HG03571 (cell line): ENCODE data around the gene CDIPT.

ENCODE experiments used
- ATAC-seq: cut with Tn5 transposase; IDR thresholded peaks from one replicate; pipeline ENCODE4 v1.9.1; 2021; ENCODE audit not compliant: unreplicated experiment

Gene CDIPT

DNA sequence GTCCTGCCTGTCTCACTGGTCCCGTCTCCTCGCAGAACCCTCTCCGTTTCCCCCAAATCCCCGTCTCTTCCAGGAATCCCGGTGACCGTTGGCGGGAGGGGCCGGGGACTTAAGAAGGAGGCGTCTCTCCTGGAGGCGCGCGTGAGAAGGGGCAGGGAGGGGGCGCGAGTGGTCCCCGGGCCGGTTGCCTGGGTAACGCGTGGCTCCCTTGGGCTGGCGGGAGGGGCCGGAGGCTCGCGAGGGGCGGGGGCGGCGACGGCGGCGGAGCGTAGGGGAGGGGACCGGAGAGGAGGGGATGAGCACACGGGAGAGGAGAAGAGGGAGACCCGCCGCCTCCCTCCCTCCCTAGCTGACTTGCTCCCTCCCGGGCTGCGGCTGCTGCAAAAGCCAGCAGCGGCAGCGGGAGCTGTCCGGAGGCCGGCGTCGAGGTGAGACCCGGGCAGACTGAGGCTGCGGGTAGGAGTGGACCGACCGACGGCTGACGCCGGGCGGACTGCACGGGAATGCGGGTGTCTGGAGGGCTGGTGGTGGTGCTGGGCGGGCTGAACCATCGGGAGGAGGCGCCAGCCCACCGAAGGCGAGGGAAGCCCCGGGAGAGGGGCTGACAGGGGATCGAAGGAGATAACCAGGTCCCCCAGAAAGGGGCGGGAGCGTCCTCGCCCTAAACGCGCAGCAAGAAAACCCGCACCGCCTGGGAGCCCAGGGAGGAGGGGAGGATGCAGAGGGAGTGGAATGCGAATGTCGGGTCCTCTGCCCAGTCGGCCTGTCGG is 50.9 kb downstream of the CDIPT start, which contains the start of gene PRRT2:
PRRT2 (plus strand) TSS at position 298 of the 770 bp plus-strand sequence. CDS start 862 bp downstream, outside the sequence.
- no peak for ATAC-seq

DNA sequence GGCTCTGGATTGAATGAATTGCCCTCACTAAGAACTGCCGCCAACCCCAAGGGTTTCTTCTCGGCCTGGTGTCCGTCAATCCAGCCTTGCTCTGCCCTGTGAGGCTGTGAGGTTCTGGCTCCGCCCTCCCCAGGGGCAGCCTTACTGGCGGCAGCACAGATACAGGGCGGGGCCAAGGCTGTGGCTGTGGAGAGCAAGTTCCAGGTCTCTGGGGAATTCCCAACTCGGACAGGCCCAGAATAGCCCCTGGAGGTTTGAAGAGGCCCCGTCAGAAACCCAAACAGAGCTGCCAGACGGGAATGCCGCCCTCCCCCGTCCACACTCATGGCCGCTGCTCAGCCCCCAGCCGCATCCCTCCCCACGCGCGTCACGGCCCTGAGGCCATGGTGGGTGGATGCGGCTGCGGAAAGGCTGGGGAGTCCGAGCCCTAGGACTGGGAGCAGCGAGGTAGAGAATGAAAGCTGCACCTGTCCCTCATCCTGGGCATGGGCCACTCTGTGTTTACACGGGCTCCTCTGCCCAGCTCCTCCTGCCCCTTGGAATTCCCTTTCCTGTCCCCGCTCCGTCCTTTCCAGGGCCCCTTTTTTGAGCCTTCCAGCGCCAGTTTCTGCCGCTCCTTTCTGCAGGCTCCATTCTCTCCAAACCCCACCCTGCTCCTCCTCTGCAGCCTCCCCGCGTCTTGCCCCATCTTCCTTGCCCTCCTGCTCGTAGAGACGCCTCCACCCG is 51.7 kb downstream of the CDIPT start:
- no peak for ATAC-seq

DNA sequence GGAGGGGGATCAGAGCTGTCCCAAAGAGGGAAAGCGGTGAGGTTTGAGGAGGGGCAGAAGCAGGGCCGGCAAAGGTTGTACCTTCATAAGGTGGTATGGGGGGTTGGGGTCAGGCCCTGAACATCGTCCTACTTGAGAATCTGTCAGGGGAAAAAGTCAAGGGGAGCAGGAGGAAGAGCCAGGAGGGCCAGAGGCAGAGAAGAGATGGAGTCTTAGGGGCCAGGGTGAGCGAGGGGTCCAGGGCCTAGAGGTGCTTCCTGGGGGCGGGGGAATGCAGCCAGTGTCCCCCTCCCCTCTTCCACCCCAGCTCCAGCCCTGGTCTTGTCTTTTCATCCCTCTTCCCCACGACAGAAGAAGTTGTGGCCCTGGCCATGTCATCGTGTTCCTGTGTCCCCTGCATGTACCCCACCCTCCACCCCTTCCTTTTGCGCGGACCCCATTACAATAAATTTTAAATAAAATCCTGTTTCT is 52.3 kb downstream of the CDIPT start:
- no peak for ATAC-seq

- no peak for ATAC-seq
Observed at GRCh38 chr16:29809850-29810698, 53.0 kb downstream of the CDIPT start.

- no peak for ATAC-seq
Observed at GRCh38 chr16:29809031-29809747, 53.8 kb downstream of the CDIPT start.
